ENCODE measurements around the gene WNT16.

The WNT16 gene

GRCh38 chr7:121334376-121334775, 5.6 kb downstream of the WNT16 start:
- DNase-seq (ENCODE audit: low read depth), result no peak
- no peak overlapping the region for H3K4me3 ChIP-seq (ENCODE audit: low read depth, low read length)
- TF ChIP-seq POLR2A (IDR thresholded peaks at IDR 0.05; ENCODE audit: extremely low read depth, insufficient read length) (no peak), MYC (IDR thresholded peaks at IDR 0.05; ENCODE audit: low read depth, low read length) (no peak)
- TF ChIP-seq, protein P1, sequence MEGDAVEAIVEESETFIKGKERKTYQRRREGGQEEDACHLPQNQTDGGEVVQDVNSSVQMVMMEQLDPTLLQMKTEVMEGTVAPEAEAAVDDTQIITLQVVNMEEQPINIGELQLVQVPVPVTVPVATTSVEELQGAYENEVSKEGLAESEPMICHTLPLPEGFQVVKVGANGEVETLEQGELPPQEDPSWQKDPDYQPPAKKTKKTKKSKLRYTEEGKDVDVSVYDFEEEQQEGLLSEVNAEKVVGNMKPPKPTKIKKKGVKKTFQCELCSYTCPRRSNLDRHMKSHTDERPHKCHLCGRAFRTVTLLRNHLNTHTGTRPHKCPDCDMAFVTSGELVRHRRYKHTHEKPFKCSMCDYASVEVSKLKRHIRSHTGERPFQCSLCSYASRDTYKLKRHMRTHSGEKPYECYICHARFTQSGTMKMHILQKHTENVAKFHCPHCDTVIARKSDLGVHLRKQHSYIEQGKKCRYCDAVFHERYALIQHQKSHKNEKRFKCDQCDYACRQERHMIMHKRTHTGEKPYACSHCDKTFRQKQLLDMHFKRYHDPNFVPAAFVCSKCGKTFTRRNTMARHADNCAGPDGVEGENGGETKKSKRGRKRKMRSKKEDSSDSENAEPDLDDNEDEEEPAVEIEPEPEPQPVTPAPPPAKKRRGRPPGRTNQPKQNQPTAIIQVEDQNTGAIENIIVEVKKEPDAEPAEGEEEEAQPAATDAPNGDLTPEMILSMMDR (IDR thresholded peaks at IDR 0.05; ENCODE audit: low read depth, low read length), result no peak
- TF ChIP-seq, protein P2, sequence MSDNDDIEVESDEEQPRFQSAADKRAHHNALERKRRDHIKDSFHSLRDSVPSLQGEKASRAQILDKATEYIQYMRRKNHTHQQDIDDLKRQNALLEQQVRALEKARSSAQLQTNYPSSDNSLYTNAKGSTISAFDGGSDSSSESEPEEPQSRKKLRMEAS (IDR thresholded peaks at IDR 0.05; ENCODE audit: low read depth, low read length), result no peak

GRCh38 chr7:121334875-121335648, 6.3 kb downstream of the WNT16 start:
- TF ChIP-seq, protein P1 (IDR thresholded peaks at IDR 0.05; ENCODE audit: low read depth, low read length), result no peak
- DNase-seq (ENCODE audit: low read depth), result no peak
- H3K4me3 ChIP-seq (ENCODE audit: low read depth, low read length), result no peak overlapping the region

GRCh38 chr7:121336579-121336978, 7.8 kb downstream of the WNT16 start:
- TF ChIP-seq, protein P2 (IDR thresholded peaks at IDR 0.05; ENCODE audit: low read depth, low read length), result no peak
- TF ChIP-seq POLR2A (IDR thresholded peaks at IDR 0.05; ENCODE audit: extremely low read depth, insufficient read length) (no peak), MYC (IDR thresholded peaks at IDR 0.05; ENCODE audit: low read depth, low read length) (no peak)
- TF ChIP-seq, protein P1 (IDR thresholded peaks at IDR 0.05; ENCODE audit: low read depth, low read length), result no peak
- DNase-seq (ENCODE audit: low read depth), result no peak
- no peak overlapping the region for H3K4me3 ChIP-seq (ENCODE audit: low read depth, low read length)

GRCh38 chr7:121337398-121337797, 8.6 kb downstream of the WNT16 start:
- no peak for DNase-seq (ENCODE audit: low read depth)

DNA sequence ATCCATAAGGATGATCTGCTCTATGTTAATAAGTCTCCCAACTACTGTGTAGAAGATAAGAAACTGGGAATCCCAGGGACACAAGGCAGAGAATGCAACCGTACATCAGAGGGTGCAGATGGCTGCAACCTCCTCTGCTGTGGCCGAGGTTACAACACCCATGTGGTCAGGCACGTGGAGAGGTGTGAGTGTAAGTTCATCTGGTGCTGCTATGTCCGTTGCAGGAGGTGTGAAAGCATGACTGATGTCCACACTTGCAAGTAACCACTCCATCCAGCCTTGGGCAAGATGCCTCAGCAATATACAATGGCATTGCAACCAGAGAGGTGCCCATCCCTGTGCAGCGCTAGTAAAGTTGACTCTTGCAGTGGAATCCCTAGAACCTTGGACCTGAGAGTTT, 10.3 kb downstream of the WNT16 start:
- peak; percentile 32 for DNase-seq (ENCODE audit: low read depth)
- no peak overlapping the region for H3K4me3 ChIP-seq (ENCODE audit: low read depth, low read length)
- no peak for TF ChIP-seq POLR2A (IDR thresholded peaks at IDR 0.05; ENCODE audit: extremely low read depth, insufficient read length)
- TF ChIP-seq, protein P2 (IDR thresholded peaks at IDR 0.05; ENCODE audit: low read depth, low read length), result peak; percentile 77
- TF ChIP-seq, protein P1 (IDR thresholded peaks at IDR 0.05; ENCODE audit: low read depth, low read length), result no peak
- TF ChIP-seq MYC (IDR thresholded peaks at IDR 0.05; ENCODE audit: low read depth, low read length), result no peak

More at GRCh38 chr7:121337398-121337797, 8.6 kb downstream of the WNT16 start:
- H3K4me3 ChIP-seq (ENCODE audit: low read depth, low read length), result no peak overlapping the region
- TF ChIP-seq, protein P1 (IDR thresholded peaks at IDR 0.05; ENCODE audit: low read depth, low read length), result no peak
- TF ChIP-seq, protein P2 (IDR thresholded peaks at IDR 0.05; ENCODE audit: low read depth, low read length), result no peak
- no peak for TF ChIP-seq POLR2A (IDR thresholded peaks at IDR 0.05; ENCODE audit: extremely low read depth, insufficient read length)
- no peak for TF ChIP-seq MYC (IDR thresholded peaks at IDR 0.05; ENCODE audit: low read depth, low read length)

Data from NB4 (cell line).